HG03025 (cell line): Measurements from ENCODE around the gene ZNF75A.
A peak's percentile ranks its signal among the peaks of the same experiment; 100 is the strongest.
"Not testable (repeated sequence)": the region's sequence is repeated elsewhere in the genome, so short reads cannot be mapped to it uniquely, and the experiment has no call there.

Source experiments
- ATAC-seq: cut with Tn5 transposase; IDR thresholded peaks from one replicate; pipeline ENCODE4 v1.9.1; 2021; ENCODE audit warnings: mild to moderate bottlenecking, moderate library complexity; ENCODE audit not compliant: unreplicated experiment, low FRiP score

The ZNF75A gene

DNA sequence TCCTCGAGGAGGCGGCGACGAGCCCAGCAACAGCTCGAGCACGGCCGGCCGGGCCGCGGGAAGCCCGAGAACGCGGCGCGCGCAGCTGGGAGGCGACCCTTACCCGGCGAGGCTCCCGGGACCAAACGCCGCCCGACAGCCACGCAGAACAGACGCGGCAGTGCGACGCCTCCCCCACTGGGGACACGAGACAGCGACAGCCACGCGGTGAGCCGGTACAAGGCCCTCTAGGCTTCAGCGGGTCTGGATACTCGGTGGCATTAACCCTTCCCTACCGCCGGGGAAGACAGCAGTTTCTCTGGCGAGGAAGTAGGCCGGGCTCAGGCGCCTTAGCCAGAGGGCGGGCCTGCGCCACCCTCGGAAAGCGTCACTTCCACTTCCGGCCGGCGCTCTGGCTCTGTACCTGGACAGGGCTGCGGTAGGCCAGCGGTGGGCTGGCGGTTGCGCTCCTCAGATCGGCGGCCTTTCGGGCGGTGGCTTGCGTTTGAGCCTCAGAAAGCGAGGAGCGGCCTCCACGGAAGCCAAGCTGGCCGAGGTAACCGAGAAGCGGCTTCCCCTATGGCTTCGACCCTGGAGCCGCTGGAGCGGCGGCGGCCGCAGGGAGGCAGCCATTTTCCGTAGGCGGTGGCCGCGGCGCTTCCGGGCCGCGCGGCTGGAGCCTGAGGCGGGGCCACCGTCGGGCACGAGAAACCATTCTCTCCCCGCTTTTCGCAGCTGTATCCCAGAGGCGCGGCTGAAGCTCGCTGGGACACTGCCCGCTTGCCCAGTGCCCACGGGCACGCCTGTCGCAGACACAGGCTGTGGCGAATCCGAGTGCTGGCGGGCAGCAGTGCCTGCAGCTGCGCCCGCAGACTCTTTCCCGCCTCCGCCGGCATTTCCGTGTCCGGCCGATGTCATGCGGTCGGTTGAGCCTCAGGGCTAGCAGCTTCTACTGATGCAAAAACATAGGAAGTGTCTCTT lies at the start of gene ZNF75A, which contains the start of gene TIGD7:
TSS of gene ZNF75A (plus strand) at position 389 of the 960 bp plus-strand sequence. CDS start 2,932 bp downstream, outside the sequence.
TSS of gene TIGD7 (minus strand) at position 322 of the 960 bp plus-strand sequence. CDS start 4,816 bp downstream, outside the sequence.
- ATAC-seq = peak; percentile 94

DNA sequence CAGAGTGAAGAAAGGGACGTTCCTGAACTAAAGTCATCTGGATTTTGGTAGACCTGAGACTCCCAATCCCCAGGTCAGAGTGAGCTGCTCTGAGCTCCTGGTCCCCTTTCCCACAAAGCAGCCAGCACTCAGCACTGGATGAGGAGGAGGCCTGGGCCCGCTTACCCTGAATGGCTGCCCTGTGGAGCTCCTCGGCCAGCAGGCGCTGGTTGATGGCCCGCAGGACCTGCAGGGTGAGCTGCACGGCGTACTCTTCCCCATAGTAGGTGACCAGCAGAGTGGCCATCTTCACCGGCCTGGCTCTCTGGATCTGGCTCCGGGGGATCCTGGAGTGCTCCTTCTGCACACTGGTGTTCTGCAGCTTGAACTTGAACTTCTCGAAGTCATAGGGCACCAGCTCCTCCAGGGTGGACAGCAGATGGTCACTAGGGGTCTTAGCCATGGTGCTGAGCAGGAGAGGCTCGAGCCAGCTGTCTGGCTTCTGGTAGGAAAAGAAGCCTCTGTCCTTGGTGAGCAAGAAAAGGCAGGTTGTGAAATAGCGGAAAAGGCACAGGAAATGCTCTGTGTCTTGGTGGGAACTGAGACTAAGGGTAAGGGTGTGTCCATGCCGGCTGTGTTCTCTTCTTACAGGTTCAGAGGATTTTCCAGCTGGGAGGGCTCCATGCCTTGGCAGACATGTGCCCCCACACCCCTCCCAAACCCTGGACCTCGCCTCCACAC lies 49.0 kb upstream of the ZNF75A start, which contains the start of gene MEFV:
TSS of gene MEFV (minus strand) at position 488 of the 720 bp plus-strand sequence. CDS start at position 442, 46 bp downstream.
- no peak for ATAC-seq

DNA sequence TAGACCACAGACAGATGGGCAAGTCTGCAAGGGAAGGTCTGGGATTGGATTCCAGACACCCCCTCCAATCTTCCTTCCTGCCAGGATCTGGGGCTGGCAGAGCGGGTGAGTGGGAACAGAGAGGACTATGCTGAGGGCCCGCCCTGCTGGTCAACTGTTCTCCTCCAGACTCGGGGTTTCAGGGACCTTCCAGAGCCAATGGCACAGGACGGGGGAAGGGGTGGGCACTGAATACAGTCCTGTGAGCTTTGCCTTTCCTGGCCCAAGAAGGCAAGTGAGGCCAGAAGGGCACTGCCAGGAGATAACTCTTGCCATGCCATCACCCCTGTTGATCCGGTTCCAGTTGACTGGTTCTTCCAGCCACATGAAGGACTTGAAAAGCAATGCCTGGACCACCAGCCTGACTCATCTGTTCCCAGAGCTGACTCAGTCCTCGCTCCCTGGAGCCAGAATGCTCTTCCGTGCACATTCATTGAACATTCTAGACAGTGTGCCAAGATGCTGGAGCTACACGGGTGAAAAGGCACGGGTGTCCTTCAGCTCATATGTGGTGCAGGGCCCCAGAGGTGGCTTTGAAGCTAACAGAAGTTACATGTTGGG lies 48.3 kb upstream of the ZNF75A start:
- no peak for ATAC-seq

DNA sequence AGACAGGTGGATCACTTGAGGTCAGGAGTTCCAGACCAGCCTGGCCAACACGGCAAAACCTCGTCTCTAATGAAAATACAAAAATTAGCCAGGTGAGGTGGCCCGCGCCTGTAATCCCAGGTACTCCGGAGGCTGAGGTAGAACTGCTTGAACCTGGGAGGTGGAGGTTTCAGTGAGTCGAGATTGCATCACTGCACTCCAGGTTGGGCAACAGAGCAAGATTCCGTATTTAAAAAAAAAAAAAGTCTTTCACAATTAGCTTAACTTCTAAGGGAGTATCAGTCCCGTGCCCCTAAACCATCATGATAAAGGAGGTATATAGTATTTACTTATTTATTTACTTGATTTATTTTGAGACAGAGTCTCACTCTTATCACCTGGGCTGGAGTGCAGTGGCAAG lies 45.5 kb upstream of the ZNF75A start:
- ATAC-seq = no peak

DNA sequence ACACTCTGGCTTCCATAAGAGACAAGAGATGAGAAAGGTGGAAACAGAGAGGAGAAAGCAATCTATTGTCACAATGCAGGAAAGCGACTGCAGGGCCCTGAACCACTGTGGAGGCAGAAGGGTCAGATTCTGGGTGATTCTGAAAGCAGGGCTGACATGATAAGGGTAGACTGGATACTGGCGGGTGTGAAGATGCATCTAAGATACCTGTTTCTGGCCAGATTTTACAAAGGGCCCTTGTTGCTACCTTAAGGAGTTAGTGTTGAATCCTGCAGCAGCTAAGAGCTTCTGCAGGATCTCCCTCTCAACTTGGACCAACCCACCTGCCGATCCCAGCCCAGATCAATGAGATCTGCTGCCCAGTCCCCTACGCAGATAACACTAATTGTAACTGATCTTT lies 42.8 kb upstream of the ZNF75A start:
- no peak for ATAC-seq

DNA sequence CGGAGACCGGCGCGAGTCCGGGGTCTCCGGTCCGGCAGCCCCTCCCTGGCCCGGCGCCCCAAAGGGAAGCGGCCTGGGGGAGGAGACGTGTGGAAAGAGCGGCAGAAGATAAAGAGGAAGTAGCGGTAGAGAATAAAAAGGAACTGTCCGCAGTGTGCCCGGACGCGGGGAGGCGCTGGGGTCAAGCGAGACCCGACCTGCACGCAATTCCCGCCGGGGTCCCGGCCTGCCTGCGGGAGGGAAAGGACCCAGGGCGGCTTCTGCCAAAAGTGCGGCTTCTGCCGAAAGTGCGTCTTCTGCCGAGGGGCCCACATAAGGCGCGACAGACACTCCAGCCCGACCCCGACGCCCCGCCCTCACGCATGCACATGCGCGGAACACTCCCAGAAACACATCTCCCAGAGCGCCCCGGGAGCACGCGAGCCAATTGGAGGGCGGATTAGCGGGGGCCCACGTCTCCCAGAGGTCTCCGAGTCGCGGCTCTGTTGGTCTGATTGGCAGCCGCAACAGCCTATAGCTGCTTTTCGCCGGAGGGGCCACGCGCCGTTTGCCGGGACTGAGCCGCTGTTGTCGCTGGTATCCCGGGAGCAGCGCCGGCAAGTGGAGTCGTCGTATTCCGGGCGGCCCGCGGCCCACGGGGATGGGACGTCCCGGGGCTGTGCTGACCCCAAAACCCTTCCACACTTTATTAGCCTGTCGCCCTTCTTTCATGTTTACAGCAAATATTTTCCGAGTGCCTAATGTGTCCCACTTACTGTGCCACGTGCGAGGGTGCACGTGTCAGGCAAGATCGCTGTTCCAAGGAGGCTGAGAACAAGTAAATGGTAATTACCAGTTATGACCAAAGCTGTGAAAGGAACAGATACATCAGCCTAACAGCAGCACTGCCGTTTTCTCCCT lies 40.9 kb upstream of the ZNF75A start:
- ATAC-seq = peak; percentile 65

DNA sequence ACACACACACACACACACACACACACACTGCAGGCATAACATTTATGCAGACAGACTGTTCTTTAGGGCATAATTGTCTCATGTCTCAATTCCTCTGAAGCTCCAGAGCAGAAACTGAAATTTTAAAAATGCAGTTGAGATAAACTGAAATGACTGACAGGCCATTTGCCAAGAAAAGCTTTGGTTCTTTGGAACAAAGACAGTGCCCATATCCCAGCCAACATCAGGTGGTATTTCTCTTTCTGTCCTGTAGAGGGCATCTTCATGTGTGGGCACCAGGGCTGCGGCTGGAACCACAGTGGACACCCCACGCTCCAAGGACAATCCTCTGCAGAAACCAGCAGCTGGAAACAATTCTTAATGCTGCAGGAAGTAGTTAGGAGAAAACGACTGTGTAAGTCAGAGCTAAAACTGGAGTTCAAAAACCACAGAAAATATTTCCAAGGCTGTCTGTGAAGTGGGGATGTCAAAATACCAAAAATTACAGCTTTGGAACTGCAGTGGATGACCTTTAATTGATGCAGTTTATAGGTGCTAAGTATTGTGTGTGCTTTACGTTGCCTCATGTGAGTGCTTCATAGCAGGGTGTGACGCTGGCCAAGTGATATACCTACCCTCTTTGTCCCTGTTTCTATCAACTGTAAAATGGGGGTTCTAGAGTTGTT lies 38.3 kb upstream of the ZNF75A start:
- ATAC-seq = no peak

DNA sequence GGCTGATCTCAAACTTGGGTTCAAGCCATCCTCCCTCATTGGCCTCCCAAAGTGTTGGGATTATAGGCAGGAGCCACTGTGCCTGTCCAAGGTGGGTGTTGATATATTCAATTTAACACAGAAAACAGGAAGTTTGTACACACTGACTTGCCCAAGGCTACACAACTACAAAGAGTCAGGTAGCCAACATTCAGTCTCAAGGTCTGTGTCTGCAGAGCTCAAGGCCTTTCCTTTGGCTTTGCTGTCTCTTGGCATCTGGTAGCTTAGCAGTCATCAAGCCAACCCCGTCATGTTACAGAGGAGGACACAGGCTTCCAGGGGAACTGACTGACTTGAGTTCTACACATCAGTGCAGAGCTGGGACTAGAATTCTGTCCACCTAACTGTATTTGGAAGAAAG lies 37.0 kb upstream of the ZNF75A start:
- no peak for ATAC-seq

DNA sequence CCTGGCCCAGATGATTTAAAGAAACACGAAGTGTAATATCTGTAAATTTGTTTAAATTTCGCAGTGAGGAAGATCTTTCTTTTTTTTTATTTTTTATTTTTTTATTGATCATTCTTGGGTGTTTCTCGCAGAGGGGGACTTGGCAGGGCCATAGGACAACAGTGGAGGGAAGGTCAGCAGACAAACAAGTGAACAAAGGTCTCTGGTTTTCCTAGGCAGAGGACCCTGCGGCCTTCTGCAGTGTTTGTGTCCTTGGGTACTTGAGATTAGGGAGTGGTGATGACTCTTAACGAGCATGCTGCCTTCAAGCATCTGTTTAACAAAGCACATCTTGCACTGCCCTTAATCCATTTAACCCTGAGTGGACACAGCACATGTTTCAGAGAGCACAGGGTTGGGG lies 34.6 kb upstream of the ZNF75A start:
- not testable (repeated sequence) for ATAC-seq

DNA sequence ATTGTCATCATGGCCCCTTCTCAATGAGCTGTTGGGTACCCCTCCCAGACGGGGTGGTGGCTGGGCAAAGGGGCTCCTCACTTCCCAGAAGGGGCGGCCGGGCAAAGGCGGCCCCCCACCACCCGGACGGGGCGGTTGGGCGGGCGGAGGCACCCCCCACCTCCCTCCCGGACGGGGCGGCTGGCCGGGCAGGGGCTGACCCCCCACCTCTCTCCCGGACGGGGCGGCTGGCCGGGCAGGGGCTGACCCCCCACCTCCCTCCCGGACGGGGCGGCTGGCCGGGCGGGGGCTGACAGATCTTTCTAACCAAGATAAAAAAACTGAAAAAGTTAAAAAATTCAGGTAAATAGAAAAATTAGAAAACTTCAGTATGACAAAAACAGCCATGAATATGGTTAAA lies 34.0 kb upstream of the ZNF75A start:
- not testable (repeated sequence) for ATAC-seq

DNA sequence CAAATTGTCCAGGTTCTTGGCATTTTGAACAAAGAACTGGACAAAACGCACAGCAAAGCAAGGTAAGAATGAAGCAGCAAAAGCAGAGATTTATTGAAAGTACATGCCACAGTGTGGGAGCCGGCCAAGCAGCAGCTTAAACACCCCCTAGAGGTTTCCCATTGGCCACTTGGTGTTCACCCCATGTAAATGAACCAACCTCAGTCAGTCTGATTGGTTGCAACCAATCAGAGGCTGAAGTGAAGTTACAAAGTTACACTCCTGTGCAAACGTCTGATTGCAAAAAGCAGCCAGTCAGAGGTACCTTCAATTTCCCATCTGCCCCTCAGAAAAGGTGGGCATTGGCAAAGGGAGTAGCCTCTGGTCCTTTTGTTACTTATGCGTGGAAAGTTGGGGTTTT lies 30.8 kb upstream of the ZNF75A start:
- no peak for ATAC-seq

DNA sequence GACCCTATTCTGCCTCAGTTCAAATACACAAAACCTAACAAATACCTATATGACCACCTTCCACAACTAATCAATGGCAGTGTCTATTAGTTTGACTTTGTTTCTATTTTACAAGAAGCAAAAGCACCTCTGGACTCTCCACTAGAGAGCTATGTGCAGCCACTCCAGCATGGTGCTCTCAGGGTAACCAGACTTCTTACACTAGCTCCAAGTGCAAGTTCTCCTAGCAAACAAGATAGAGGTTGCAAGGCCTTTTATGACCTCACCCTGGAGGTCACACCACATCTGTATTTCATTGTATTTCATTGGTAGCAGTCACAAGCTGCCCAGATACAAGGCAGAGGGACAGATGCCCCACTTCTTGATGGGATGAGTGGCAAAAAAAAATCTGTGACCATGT lies 30.4 kb upstream of the ZNF75A start:
- ATAC-seq = no peak

DNA sequence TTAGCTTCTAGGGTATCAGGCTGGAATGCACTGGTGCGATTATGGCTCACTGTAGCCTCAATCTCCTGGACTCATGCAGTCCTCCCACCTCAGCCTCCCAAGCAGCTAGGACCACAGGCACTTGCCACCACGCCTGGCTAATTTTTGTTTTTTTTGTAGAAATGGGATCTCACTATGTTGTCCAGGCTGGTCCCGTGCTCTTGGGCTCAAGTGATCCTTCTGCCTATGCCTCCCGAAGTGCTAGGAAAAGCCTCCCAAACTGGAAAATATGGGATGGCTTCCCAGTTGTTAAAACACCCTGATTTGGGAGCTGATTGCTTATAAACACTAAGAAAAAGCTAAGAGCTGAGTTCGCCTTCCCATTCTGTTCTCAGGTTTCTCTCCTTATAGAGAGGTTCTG lies 28.6 kb upstream of the ZNF75A start:
- no peak for ATAC-seq

DNA sequence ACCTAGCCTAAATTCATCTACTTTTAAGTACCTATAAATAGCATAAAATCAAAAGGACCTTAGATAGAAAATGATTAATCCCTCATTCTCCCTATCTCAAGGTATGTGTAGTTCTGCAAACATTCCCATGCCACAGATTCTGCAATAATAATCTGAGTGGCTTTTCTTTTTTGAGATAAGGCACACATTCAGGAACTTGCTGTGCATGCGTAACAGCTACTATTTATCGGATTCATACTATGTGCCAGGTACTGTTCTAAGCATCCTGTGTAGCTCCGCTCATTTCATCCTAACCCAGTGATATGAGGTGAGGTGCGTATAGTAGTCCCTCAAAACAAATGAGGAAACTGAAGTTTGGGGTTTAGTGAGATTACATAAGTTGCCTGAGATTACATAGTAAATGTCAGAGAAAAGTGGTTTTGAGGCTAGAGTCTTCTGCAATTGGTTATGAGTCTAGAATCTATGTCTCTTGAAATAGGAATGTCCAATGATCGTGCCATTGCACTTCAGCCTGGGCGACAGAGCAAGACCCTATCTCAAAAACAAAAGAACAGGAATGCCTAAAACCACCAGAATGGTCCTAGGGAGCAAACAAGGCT lies 24.0 kb upstream of the ZNF75A start:
- no peak for ATAC-seq

DNA sequence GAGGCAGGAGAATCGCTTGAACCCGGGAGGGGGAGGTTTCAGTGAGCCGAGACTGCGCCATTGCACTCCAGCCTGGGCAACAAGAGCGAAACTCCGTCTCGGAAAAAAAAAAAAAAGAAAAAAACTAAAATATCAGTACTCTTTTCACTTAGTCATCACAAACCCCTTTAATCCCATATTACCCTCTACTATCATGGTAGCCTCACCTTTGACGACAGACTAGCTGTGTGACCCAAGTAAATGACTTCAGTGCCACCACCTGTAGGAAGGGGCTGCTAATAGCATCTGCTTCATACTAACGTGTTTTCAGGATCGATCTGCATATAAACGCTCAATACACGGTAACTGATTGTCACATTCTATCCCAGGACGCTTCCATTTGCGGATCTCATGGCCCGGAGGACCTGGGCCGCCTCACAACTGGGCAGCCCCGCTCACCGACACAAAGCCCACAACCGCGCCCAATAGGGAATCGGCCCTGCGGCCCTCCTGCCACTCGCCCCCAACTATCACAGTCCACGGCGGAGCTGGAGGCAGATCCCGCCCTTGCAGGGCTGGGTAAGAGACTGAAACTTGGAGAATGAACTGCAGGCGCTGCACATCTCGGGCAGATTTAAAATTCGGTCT lies 23.1 kb upstream of the ZNF75A start:
- peak; percentile 30 for ATAC-seq

DNA sequence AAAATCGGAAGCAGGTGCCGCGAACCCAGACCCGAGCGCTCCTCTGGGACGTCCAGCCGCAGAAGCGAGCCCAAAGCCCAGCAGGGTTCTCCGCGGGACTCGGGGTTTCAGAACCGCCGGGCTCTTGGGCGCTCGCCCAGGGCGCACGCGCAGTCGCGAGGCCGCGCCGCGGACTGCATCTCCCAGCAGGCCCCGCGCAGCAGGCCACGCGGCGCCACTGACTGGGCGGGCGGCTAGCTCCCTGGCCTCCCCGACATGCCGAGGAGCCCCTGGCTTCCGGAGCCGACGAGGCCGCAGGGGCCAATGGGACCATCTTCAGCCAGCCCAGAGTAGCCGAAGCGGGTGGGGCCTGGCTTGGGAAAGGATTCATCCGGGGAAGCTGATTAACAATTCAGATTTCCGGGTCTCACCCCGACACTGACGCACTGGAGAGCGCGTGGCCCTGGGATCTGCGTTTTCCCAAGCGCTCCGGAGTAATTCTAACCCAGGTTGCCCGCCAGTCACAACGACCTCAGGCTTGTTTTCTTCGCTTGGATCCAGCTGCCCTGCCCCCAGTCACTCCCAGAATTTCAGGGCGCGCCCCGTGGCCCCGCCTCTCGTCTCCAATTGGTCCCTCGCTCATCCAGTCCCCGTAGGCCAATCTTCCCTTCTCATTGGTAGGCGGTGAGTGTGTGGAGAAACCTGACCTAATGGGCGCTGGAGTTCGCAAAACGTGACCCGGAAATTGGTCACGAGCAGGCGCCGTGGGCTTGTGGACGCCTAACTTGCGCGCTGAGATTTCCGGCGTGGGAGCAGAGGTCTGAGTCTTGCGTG lies 22.4 kb upstream of the ZNF75A start, which contains the start of gene ZNF263:
TSS of gene ZNF263 (plus strand) at position 762 of the 813 bp plus-strand sequence. CDS start 328 bp downstream, outside the sequence.
- ATAC-seq = peak; percentile 76
